ACC112 (cell line): Measurements from ENCODE around the gene MAPK6.

ENCODE experiments used
- H2AFZ ChIP-seq: fragments of 200-600 bp; sonication (generic); one replicate; pipeline ENCODE4 v1.6.0; 2017; ENCODE audit warnings: antibody characterized with exemption, low read length; ENCODE audit not compliant: unreplicated experiment
- H3K27ac ChIP-seq: fragments of 200-600 bp; sonication (generic); 2 replicates; pipeline ENCODE4 v1.5.1; 2014; ENCODE audit warnings: low read depth, mild to moderate bottlenecking, antibody characterized with exemption, low read length, moderate library complexity
- H3K27me3 ChIP-seq: fragments of 200-600 bp; sonication (generic); 2 replicates; pipeline ENCODE4 v1.6.1; 2014; ENCODE audit warnings: mild to moderate bottlenecking, antibody characterized with exemption, low read length, moderate library complexity, mixed read lengths; ENCODE audit not compliant: insufficient read depth
- H3K36me3 ChIP-seq: fragments of 200-600 bp; sonication (generic); 2 replicates; pipeline ENCODE4 v1.6.1; 2016; ENCODE audit warnings: mild to moderate bottlenecking, antibody characterized with exemption, low read length, moderate library complexity, mixed read lengths; ENCODE audit not compliant: insufficient read depth
- H3K4me1 ChIP-seq: fragments of 200-600 bp; sonication (generic); one replicate; pipeline ENCODE4 v1.6.1; 2016; ENCODE audit warnings: low read length, mixed read lengths; ENCODE audit not compliant: insufficient read depth, unreplicated experiment, control insufficient read depth
- H3K4me3 ChIP-seq: fragments of 200-600 bp; sonication (generic); 2 replicates; pipeline ENCODE4 v1.5.1; 2014; ENCODE audit warnings: mild to moderate bottlenecking, low read depth, low read length
- H3K79me2 ChIP-seq: fragments of 200-600 bp; sonication (generic); one replicate; pipeline ENCODE4 v1.6.0; 2016; ENCODE audit warnings: low read length; ENCODE audit not compliant: control insufficient read depth, unreplicated experiment, insufficient read depth

MAPK6 gene

DNA sequence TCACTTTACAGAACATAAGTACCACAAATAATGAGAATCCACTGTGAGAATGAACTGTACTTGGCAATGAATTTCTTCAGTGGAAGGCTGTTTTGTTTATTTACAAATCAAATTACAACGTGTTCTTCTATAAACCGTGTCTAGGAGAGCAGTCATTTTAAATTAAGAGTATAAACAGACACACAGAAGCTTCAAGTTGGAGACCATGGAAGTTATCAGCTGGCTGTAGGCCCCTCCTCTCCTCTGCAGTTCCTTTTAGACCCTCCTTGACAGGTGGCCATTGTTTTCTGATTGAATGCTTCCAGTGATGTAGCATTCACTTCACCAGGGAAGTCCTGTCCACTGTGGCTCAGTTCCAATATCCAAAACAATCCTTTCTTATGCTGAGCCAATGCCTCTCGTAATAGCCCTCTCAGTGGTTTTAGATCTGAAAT, 7.3 kb upstream of the MAPK6 start:
- Histone ChIP-seq H3K4me3 (no peak overlapping the region), H3K79me2 (no peaks in the 10 kb centered on the region), H3K36me3 (no peaks in the 10 kb centered on the region), H2AFZ (peak overlapping the region; percentile 47), H3K4me1 (peaks cover 35% of the 10 kb centered on the region), H3K27me3 (no peaks in the 10 kb centered on the region), H3K27ac (peak overlapping the region; percentile 59)

DNA sequence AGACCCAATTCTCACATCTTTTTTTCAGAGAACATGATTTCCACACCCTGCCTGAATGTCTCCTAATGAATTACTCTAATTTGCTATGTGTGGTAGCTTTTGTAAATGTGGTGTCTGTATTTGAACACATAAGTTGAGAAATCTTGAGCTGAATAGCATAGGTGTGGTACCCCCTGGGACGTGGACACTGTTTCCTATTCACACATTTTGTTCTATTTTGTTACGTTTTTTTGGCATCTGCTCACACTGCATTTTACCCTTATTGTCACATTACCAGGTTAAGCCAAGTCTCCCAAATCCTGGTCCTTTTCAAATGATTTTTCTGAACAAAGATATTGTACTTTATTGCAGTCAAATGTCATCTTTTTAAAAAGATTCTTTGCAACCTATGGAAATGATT, 6.8 kb upstream of the MAPK6 start:
- Histone ChIP-seq H3K27ac (no peak overlapping the region), H3K36me3 (no peaks in the 10 kb centered on the region), H3K4me3 (no peak overlapping the region), H2AFZ (peak overlapping the region; percentile 47), H3K27me3 (no peaks in the 10 kb centered on the region), H3K79me2 (no peaks in the 10 kb centered on the region), H3K4me1 (peaks cover 30% of the 10 kb centered on the region)

DNA sequence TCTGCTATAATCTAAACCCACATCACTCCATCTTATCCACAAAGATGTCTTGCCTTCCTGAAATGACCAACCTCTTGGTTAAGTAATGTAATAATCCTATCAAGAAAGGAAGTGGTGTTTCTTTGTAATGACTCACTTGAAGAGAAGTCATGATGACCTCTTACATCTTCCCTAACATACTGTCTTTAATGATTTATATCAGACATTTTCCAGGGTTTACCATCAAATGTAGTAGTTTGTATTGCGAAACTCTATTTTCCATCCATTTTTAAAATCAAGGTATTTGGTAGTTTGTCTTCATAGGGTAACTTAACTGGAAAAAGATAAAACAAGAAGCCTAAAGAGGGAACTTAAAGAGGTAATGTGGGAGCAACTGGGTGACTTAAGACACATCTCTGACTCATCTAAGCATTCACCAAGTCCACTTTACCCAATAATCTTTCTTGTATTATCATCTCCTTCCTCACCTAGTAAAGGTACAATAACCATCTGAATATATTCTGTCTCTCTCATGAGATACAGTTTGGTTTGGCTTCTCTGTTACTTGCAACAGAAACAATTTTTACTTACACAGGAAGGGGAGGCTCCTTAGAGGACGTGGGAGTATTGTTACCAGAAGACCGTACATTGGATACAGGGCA, 5.7 kb upstream of the MAPK6 start:
- no peaks in the 10 kb centered on the region for H3K36me3 ChIP-seq
- no peak overlapping the region for H2AFZ ChIP-seq
- no peak overlapping the region for H3K4me3 ChIP-seq
- H3K79me2 ChIP-seq: no peaks in the 10 kb centered on the region
- H3K27me3 ChIP-seq: no peaks in the 10 kb centered on the region
- peaks cover 33% of the 10 kb centered on the region for H3K4me1 ChIP-seq
- peak overlapping the region; percentile 50 for H3K27ac ChIP-seq

DNA sequence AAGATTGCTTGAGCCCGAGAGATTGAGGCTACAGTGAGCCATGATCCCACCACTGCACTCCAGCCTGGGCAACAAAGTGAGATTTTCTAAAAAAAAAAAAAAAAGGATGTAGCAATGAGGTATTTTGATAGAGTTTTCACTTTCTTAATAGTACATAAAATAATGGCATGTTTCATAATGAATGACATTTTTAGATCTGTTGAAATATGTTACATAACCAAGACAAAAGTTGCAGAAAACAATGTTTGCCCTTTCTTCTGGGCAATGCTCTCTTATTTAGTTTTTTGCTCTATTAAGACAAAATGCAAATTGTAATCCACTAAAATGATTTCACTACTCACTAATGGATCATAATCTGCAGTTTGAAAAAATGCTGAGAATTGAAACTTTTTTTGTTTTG, 4.4 kb upstream of the MAPK6 start:
- peaks cover 38% of the 10 kb centered on the region for H3K4me1 ChIP-seq
- H2AFZ ChIP-seq: no peak overlapping the region
- H3K79me2 ChIP-seq: no peaks in the 10 kb centered on the region
- H3K27me3 ChIP-seq: no peaks in the 10 kb centered on the region
- no peaks in the 10 kb centered on the region for H3K36me3 ChIP-seq
- no peak overlapping the region for H3K4me3 ChIP-seq
- H3K27ac ChIP-seq: no peak overlapping the region

DNA sequence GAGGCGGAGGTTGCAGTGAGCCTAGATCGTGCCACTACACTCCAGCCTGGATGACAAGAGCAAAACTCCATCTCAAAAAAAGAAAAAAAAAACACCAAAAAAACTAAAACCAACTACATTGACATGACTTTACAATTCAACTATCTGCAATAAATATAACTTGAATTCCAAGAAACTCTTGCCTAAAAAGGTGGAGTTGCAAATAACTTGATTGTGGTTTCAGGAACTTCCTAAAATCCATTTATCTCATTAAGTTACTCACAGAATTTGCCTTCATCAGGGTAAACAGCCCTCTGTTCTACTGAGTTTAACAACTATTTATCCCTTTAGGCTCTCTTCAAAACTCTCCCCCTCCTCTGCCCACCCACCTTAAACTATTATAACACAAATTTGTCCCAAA, 2.7 kb upstream of the MAPK6 start:
- Histone ChIP-seq H2AFZ (no peak overlapping the region), H3K27ac (no peak overlapping the region), H3K79me2 (peaks cover 16% of the 10 kb centered on the region), H3K27me3 (no peaks in the 10 kb centered on the region), H3K4me1 (peaks cover 29% of the 10 kb centered on the region), H3K36me3 (no peaks in the 10 kb centered on the region), H3K4me3 (no peak overlapping the region)

DNA sequence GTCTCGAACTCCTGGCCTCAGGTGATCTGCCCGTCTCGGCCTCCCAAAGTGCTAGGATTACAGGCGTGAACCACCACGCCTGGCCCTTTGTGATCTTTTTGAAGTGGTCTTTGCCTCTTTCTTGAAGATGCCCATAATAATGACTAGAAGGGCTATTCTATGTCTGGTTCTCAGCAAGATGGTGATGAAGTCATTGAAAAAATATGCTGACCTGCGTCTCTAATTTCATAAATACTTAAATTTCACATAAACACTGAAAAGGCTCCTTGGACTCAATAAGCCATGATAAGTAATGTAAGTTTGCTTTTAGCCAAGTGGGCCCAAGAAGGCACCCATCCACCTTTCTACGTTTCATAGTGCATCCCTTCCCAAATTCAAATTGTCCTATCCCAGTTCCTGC, 775 bp upstream of the MAPK6 start:
- peak overlapping the region; percentile 98 for H3K27ac ChIP-seq
- no peaks in the 10 kb centered on the region for H3K36me3 ChIP-seq
- H3K4me1 ChIP-seq: peaks cover 27% of the 10 kb centered on the region
- H3K79me2 ChIP-seq: peaks cover 35% of the 10 kb centered on the region
- H3K4me3 ChIP-seq: peak overlapping the region; percentile 97
- H3K27me3 ChIP-seq: no peaks in the 10 kb centered on the region
- no peak overlapping the region for H2AFZ ChIP-seq

DNA sequence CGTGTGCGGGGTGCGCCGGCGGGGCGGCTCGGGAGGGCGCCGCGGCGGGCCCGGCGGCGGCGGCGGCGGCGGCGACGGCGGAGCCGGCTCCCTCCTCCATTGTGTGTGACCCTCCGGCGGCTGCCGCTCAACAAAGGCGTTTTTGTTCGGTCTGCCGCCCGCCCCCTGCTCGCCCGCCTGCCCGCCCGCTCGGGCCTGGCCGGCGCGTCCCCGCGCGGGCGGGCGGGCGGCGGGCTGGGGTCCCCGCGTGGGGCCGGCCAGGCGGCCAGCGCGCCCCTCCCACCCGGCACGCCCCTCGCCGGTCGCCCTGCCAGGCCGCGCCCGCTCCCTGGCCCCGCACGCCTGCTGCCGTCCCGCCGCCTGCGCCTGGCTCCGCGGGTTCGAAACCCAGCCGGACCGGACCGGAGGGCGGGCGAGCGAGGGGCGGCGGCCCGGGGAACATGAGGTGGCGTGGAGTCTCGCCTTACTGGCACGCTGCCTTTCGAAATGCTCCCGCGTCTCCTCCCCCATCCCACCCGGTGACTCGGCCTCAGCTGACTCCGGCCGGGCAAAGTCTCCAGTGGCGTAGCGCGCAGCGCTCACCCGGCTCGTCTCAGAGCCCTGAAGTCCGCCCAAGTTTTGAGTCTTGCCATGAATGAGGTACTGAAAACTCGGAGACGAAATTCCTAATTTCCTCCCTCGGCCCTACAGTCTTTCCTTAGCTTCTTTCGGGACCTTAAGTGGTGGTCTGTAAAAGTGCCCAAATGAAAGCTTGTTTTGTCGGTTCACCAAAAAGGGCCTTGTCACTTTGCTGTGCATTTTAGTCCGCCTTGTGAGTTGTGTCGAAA, 588 bp downstream of the MAPK6 start:
- no peaks in the 10 kb centered on the region for H3K36me3 ChIP-seq
- no peaks in the 10 kb centered on the region for H3K27me3 ChIP-seq
- H3K4me1 ChIP-seq: peaks cover 28% of the 10 kb centered on the region
- H3K27ac ChIP-seq: peak overlapping the region; percentile 98
- H2AFZ ChIP-seq: no peak overlapping the region
- H3K4me3 ChIP-seq: peak overlapping the region; percentile 97
- peaks cover 49% of the 10 kb centered on the region for H3K79me2 ChIP-seq

DNA sequence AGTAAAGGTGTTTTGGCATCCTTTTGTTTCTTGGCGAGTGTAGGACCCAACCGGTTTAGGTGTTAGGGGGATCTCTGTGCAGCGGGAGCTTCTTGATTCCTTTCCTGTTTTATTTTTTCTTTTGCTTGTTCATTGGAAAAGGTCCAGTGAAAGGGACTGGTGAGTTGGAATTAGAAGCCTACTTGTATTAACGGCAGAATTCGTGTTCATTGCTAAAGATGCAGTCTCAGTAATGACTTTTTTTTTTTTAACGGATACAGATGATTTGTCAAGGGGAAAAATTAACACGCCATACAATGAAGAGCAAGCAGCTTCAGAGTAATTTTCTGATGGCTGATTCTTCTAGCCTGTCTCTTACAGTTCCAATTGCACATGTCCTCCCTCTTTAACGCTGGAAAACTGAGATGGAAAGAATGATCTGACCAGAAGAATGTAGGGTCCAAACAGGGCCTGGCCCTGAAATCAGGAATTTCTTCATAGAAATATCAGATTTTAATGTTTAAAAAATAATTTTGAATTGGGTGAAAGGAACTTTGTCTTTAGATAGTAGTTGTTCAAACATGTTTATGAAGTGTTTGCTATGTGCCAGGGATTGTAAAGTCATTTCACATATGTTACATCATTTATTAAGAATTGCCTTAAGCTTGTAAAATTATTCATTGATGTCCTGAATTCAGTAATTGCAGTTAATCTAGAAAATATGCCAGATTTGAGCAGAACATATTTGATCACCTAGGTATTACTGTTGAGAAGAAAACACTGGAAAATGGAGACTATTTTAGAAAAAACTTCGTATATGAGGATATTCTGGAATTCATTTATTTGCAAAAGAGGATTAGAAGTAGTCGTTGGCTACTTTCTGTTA, 1.4 kb downstream of the MAPK6 start:
- H3K27ac ChIP-seq: peak overlapping the region; percentile 98
- no peak overlapping the region for H2AFZ ChIP-seq
- no peaks in the 10 kb centered on the region for H3K27me3 ChIP-seq
- H3K4me1 ChIP-seq: peaks cover 28% of the 10 kb centered on the region
- peaks cover 56% of the 10 kb centered on the region for H3K79me2 ChIP-seq
- peak overlapping the region; percentile 97 for H3K4me3 ChIP-seq
- no peaks in the 10 kb centered on the region for H3K36me3 ChIP-seq

DNA sequence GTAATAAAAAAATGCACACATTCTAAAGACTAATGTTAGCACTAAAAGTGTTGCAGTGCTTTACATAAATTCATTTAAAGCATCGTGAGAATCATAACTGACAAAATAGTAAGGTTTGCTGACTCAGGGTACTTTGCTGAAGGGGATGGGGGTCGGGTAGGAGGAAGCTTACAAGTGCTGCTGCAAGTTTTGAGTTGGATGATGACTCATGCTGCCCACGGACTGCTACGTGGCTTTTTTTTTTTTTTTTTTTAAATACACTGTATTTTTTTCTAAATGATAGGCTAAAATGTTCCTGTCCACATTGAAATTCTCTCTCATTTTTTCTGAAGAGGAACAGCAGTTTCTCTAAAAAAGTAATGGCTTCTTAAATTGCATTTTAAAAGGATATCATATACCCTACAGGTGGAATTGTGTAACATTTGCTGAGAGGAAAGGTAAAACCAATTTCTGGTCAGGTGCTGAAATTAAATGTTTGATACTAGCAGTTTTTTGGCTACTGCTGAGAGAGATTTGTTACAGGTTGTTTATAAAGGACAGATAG, 2.2 kb downstream of the MAPK6 start:
- no peaks in the 10 kb centered on the region for H3K27me3 ChIP-seq
- peaks cover 64% of the 10 kb centered on the region for H3K79me2 ChIP-seq
- peaks cover 28% of the 10 kb centered on the region for H3K4me1 ChIP-seq
- peak overlapping the region; percentile 97 for H3K4me3 ChIP-seq
- H3K27ac ChIP-seq: peak overlapping the region; percentile 98
- no peak overlapping the region for H2AFZ ChIP-seq
- H3K36me3 ChIP-seq: no peaks in the 10 kb centered on the region

DNA sequence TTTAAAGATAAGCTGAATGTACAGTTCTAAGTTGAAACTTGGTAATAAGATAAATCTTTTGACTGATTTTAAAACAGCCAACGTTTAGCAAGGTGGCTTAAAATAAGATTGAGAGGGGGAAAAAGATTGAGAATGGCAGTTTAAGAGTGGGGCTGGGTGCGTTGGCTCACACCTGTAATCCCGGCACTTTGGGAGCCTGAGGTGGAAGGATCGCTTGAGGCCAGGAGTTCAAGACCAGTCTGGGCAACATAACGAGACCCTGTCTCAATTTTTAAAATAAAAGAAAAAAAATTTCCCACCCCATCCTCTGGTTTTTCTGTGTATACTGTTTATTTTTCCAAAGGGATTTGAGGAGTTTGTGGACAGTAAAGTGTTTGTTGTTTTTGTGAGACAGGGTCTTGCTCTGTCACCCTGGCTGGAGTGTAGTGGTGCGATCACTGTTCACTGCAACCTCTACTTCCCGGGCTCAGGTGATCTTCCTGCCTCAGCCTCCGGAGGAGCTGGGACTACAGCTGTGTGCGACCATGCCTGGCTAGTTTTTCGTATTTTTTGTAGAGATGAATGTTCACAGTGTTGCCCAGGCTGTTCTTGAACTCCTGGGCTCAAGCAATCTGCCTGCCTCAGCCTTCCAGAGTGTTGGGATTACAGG, 3.0 kb downstream of the MAPK6 start:
- H3K79me2 ChIP-seq: peaks cover 72% of the 10 kb centered on the region
- H3K4me3 ChIP-seq: peak overlapping the region; percentile 97
- no peaks in the 10 kb centered on the region for H3K36me3 ChIP-seq
- no peaks in the 10 kb centered on the region for H3K27me3 ChIP-seq
- peaks cover 28% of the 10 kb centered on the region for H3K4me1 ChIP-seq
- H2AFZ ChIP-seq: no peak overlapping the region
- H3K27ac ChIP-seq: peak overlapping the region; percentile 98
